ENCODE data around the gene HSPA1L. TPM values are rescaled to one million over a fixed set of nuclear protein-coding genes. Genes with fewer than 3 reads are reported as not detected.
A peak's percentile ranks its signal among the peaks of the same experiment; 100 is the strongest.
"Not testable (repeated sequence)": the region's sequence is repeated elsewhere in the genome, so short reads cannot be mapped to it uniquely, and the experiment has no call there.

Gene HSPA1L
- total RNA-seq, 2 donors from 2014 or later: 1.5 to 8.5 TPM

DNA sequence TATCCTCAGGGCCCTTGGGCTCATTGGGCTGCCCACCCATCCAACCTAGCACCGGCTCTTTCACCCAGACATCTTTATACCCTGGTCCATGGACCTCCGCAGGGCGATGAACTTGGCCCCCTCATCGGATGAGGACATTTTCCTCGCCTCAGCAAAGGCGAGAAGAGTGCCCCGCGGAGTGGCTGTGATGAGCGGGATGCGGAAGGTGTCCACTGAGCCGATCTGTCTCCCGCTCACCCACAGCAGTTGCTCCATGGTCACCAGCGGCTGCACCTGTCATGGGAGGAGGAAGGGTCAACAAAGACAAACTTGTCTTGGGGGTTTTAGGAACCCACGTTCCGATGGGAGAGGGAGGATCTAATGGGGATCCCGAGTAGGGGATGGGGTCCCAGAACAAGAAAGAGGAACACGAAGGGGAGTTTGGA, 46.8 kb upstream of the HSPA1L start:
- H3K27me3 ChIP-seq (replicated peaks; ENCODE audit: insufficient read depth): no peaks in the 10 kb centered on the region
- no peak for DNase-seq (ENCODE audit: low spot score)
- H3K4me3 ChIP-seq: peak overlapping the region; percentile 69 to 84
- TF ChIP-seq, protein P1, sequence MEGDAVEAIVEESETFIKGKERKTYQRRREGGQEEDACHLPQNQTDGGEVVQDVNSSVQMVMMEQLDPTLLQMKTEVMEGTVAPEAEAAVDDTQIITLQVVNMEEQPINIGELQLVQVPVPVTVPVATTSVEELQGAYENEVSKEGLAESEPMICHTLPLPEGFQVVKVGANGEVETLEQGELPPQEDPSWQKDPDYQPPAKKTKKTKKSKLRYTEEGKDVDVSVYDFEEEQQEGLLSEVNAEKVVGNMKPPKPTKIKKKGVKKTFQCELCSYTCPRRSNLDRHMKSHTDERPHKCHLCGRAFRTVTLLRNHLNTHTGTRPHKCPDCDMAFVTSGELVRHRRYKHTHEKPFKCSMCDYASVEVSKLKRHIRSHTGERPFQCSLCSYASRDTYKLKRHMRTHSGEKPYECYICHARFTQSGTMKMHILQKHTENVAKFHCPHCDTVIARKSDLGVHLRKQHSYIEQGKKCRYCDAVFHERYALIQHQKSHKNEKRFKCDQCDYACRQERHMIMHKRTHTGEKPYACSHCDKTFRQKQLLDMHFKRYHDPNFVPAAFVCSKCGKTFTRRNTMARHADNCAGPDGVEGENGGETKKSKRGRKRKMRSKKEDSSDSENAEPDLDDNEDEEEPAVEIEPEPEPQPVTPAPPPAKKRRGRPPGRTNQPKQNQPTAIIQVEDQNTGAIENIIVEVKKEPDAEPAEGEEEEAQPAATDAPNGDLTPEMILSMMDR (IDR thresholded peaks at IDR 0.05): no peak
- no peak for TF ChIP-seq POLR2AphosphoS5 (IDR thresholded peaks at IDR 0.05)
- no peak for TF ChIP-seq POLR2A (IDR thresholded peaks at IDR 0.05)
- no peaks in the 10 kb centered on the region for H3K9me3 ChIP-seq
- H3K36me3 ChIP-seq: no peaks in the 10 kb centered on the region
- peak overlapping the region; percentile 92 to 97 for H3K27ac ChIP-seq
- H3K4me1 ChIP-seq (replicated peaks): peaks cover 7% of the 10 kb centered on the region
- intact Hi-C loops (cut with DNase I): no loop called here
- WGBS: 37% methylated on average over 17 of the region's 17 CpGs

DNA sequence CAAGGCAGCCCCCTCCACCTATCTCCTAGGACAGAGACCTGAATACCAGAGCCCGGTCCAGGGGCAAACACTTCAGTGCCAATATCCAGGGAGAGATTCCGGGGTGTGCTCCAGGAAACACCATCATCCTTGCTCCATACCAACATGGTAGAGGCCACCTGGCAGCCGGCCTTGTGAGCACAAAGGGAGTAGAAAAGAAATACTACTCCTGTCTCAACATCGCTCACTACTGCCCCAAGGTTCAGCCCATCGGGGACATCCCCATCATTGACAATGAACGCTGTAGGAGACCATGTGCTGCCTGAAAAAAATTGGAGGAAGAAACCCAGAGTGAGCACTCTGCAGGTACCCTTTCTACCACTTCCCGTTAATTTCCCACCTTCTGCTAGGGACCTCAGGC, 46.1 kb upstream of the HSPA1L start:
- TF ChIP-seq, protein P1 (IDR thresholded peaks at IDR 0.05): no peak
- TF ChIP-seq POLR2A (IDR thresholded peaks at IDR 0.05) (no peak), POLR2AphosphoS5 (IDR thresholded peaks at IDR 0.05) (no peak)
- intact Hi-C loops (cut with DNase I): no loop called here
- no peak for DNase-seq (ENCODE audit: low spot score)
- Histone ChIP-seq H3K27me3 (replicated peaks; ENCODE audit: insufficient read depth) (no peaks in the 10 kb centered on the region), H3K36me3 (no peaks in the 10 kb centered on the region), H3K27ac (peak overlapping the region in 1 of 2 donors; percentile 97), H3K9me3 (no peaks in the 10 kb centered on the region), H3K4me3 (no peak overlapping the region), H3K4me1 (replicated peaks) (peaks cover 7% of the 10 kb centered on the region)
- 91% methylated on average over 7 of the region's 7 CpGs for WGBS

DNA sequence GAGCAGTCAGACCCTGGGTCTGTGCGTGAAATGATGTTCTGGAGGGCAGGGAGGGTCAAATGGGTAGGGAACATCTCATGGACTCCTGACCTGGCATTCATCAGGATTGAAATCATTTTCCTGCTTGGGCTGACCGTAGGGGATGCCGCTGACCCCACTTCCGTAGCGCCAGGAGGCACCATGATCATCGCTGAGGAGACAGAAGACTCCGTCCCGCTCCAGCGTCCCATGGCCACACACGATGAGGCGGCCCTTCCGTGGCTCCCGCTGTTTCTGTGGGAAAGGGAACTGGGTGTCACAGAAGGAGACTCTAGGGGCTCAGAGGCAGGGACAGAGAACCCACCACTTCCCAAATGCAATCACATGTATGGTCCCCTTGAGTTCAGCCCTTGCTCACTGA, 45.3 kb upstream of the HSPA1L start:
- no peaks in the 10 kb centered on the region for H3K9me3 ChIP-seq
- no peak for TF ChIP-seq POLR2A (IDR thresholded peaks at IDR 0.05)
- TF ChIP-seq, protein P1 (IDR thresholded peaks at IDR 0.05): no peak
- TF ChIP-seq POLR2AphosphoS5 (IDR thresholded peaks at IDR 0.05): no peak
- no peaks in the 10 kb centered on the region for H3K36me3 ChIP-seq
- H3K4me3 ChIP-seq: no peak overlapping the region
- no peaks in the 10 kb centered on the region for H3K27me3 ChIP-seq (replicated peaks; ENCODE audit: insufficient read depth)
- no peak overlapping the region for H3K27ac ChIP-seq
- peaks cover 7% of the 10 kb centered on the region for H3K4me1 ChIP-seq (replicated peaks)
- 95% methylated on average over 13 of the region's 13 CpGs for WGBS
- intact Hi-C loops (cut with DNase I): no loop called here
- no peak for DNase-seq (ENCODE audit: low spot score)

- DNase-seq (ENCODE audit: low spot score): no peak
- no peak overlapping the region for H3K4me3 ChIP-seq
- TF ChIP-seq, protein P1 (IDR thresholded peaks at IDR 0.05): no peak
- TF ChIP-seq POLR2A (IDR thresholded peaks at IDR 0.05) (no peak), POLR2AphosphoS5 (IDR thresholded peaks at IDR 0.05) (no peak)
- H3K36me3 ChIP-seq: no peaks in the 10 kb centered on the region
- peaks cover 7% of the 10 kb centered on the region for H3K4me1 ChIP-seq (replicated peaks)
- no peaks in the 10 kb centered on the region for H3K27me3 ChIP-seq (replicated peaks; ENCODE audit: insufficient read depth)
- H3K27ac ChIP-seq: no peak overlapping the region
- WGBS: 90% methylated on average over 11 of the region's 11 CpGs
- intact Hi-C loops (cut with DNase I): no loop called here
- no peaks in the 10 kb centered on the region for H3K9me3 ChIP-seq
Measured at GRCh38 chr6:31859923-31860322, 44.8 kb upstream of the HSPA1L start.

DNA sequence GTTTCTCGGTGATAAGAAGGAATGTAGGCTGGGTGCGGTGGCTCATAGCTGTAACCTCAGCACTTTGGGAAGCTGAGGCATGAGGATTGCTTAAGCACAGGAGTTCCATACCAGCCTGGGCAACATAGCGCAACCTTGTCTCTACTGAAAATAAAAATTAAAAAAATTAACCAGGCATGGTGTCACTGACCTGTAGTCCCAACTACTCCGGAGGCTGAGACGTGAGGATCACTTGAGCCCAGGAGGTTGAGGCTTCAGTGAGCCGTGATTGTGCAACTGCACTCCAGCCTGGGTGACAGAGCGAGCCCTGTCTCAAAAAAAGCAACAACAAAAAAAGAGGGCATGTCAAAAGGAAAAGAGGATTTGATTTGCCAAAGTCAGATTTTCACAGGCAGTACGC, 43.6 kb upstream of the HSPA1L start:
- H3K4me1 ChIP-seq (replicated peaks): peaks cover 3% of the 10 kb centered on the region
- WGBS: 89% methylated on average over 8 of the region's 8 CpGs
- no peaks in the 10 kb centered on the region for H3K9me3 ChIP-seq
- TF ChIP-seq, protein P1 (IDR thresholded peaks at IDR 0.05): no peak
- TF ChIP-seq POLR2AphosphoS5 (IDR thresholded peaks at IDR 0.05) (no peak), POLR2A (IDR thresholded peaks at IDR 0.05) (no peak)
- no peaks in the 10 kb centered on the region for H3K27me3 ChIP-seq (replicated peaks; ENCODE audit: insufficient read depth)
- H3K4me3 ChIP-seq: no peak overlapping the region
- no peak for DNase-seq (ENCODE audit: low spot score)
- H3K36me3 ChIP-seq: no peaks in the 10 kb centered on the region
- intact Hi-C loops (cut with DNase I): no loop called here
- H3K27ac ChIP-seq: no peak overlapping the region

- DNase-seq (ENCODE audit: low spot score); H3K9me3 ChIP-seq; intact Hi-C loops (cut with DNase I); H3K27me3 ChIP-seq (replicated peaks; ENCODE audit: insufficient read depth); H3K4me1 ChIP-seq (replicated peaks); H3K27ac ChIP-seq; H3K36me3 ChIP-seq; H3K4me3 ChIP-seq: not testable (repeated sequence)
- WGBS: 89% methylated on average over 8 of the region's 8 CpGs
Measured at GRCh38 chr6:31857774-31858173, 42.7 kb upstream of the HSPA1L start.

DNA sequence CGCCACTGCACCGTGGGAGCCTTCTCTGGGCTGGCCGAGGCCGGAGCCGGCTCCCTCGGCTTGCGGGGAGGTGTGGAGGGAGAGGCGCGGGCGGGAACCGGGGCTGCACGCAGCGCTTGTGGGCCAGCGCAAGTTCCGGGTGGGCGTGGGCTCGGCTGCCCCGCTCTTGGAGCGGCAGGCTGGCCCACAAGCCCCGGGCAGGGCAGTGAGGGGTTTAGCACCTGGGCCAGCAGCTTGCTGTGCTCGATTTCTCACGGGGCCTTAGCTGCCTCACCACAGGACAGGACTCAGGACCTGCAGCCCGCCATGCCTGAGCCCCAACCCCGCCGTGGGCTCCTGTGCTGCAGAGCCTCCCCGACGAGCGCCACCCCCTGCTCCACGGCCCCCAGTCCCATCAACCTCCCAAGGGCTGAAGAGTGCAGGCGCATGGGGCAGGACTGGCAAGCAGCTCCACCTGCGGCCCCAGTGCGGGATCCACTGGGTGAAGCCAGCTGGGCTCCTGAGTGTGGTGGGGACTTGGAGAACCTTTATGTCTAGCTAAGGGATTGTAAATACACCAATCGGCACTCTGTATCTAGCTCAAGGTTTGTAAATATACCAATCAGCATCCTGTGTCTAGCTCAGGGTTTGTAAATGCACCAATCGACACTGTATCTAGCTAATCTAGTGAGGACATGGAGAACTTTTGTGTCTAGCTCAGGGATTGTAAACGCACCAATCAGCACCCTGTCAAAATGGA, 37.1 kb upstream of the HSPA1L start:
- 83% methylated on average over 30 of the region's 35 CpGs for WGBS

More for the DNA sequence above, 37.1 kb upstream of the HSPA1L start:
- H3K9me3 ChIP-seq; intact Hi-C loops (cut with DNase I); H3K4me1 ChIP-seq (replicated peaks); H3K36me3 ChIP-seq; H3K4me3 ChIP-seq; H3K27me3 ChIP-seq (replicated peaks; ENCODE audit: insufficient read depth); DNase-seq (ENCODE audit: low spot score): not testable (repeated sequence)
- peak overlapping the region in 1 of 2 donors; percentile 65 for H3K27ac ChIP-seq
